Hepatocyte (in vitro differentiated cells): ENCODE measurements around the gene GRAMD1A. TPM values are rescaled to one million over a fixed set of nuclear protein-coding genes. Genes with fewer than 3 reads are reported as not detected.

ENCODE experiments used
- DNase-seq: peaks from one replicate; pipeline ENCODE4 v3.0.0-alpha.2; 2016; ENCODE audit warnings: low spot score
- H2AFZ ChIP-seq: fragments of 200-600 bp; sonication (generic); 2 replicates; pipeline ENCODE4 v1.6.0; 2016; ENCODE audit warnings: antibody characterized with exemption, mild to moderate bottlenecking
- H3K27ac ChIP-seq: fragments of 200-600 bp; sonication (generic); 2 replicates; pipeline ENCODE4 v1.5.1; 2016; ENCODE audit warnings: mild to moderate bottlenecking
- H3K27me3 ChIP-seq: fragments of 200-600 bp; sonication (generic); 2 replicates; pipeline ENCODE4 v1.6.1; 2016
- H3K36me3 ChIP-seq: fragments of 200-600 bp; sonication (generic); replicated peaks from 2 replicates; pipeline ENCODE4 v1.5.1; 2016; ENCODE audit warnings: low read depth; ENCODE audit not compliant: insufficient read depth
- H3K4me1 ChIP-seq: fragments of 200-600 bp; sonication (generic); 2 replicates; pipeline ENCODE4 v1.5.1; 2016; ENCODE audit warnings: mild to moderate bottlenecking, moderate library complexity; ENCODE audit not compliant: insufficient read depth
- H3K4me2 ChIP-seq: fragments of 200-600 bp; sonication (generic); 2 replicates; pipeline ENCODE4 v1.6.0; 2016
- H3K4me3 ChIP-seq: fragments of 200-600 bp; sonication (generic); 2 replicates; pipeline ENCODE4 v1.5.1; 2016; ENCODE audit warnings: mild to moderate bottlenecking
- H3K79me2 ChIP-seq: fragments of 200-600 bp; sonication (generic); 2 replicates; pipeline ENCODE4 v1.6.0; 2017; ENCODE audit warnings: mild to moderate bottlenecking
- H3K9me2 ChIP-seq: fragments of 200-600 bp; sonication (generic); replicated peaks from 2 replicates; pipeline ENCODE4 v1.6.0; 2017; ENCODE audit warnings: mild to moderate bottlenecking; ENCODE audit not compliant: insufficient read depth
- H3K9me3 ChIP-seq: fragments of 200-600 bp; sonication (generic); 2 replicates; pipeline ENCODE4 v1.5.1; 2016; ENCODE audit warnings: low read depth, mild to moderate bottlenecking
- H4K20me1 ChIP-seq: fragments of 200-600 bp; sonication (generic); 2 replicates; pipeline ENCODE4 v1.6.0; 2016; ENCODE audit warnings: mild to moderate bottlenecking; ENCODE audit not compliant: insufficient read depth, poor library complexity, severe bottlenecking
- EZH2 ChIP-seq: fragments of 200-600 bp; sonication (generic); IDR thresholded peaks from 2 replicates; pipeline ENCODE4 v1.6.1; 2016; ENCODE audit warnings: antibody characterized with exemption, mild to moderate bottlenecking, borderline replicate concordance
- EZH2phosphoT487 ChIP-seq: fragments of 200-600 bp; sonication (generic); IDR thresholded peaks from one replicate; pipeline ENCODE4 v1.6.1; 2018; ENCODE audit warnings: antibody characterized with exemption, mild to moderate bottlenecking, low read depth, moderate library complexity; ENCODE audit not compliant: unreplicated experiment, severe bottlenecking
- WGBS: methylation state at CpG from one replicate; pipeline ENCODE4 v1.1.6; 2016; ENCODE audit warnings: low lambda C conversion rate; ENCODE audit errors: missing lambda C conversion rate; 5-methylcytosine and 5-hydroxymethylcytosine counted together
- polyA plus RNA-seq: library from polyadenylated mRNA; unstranded; fragments of >200 nt; fragmentation: Nextera tagmentation; extraction: Ambion mirVana; gene quantifications from 2 replicates; pipeline ENCODE4 v1.2.1, GENCODE V29; 2016
- total RNA-seq: library from RNA; depleted of rRNA; stranded (reverse); fragments of >200 nt; gene quantifications from 2 replicates; pipeline ENCODE4 v1.2.3, GENCODE V29; 2014
- TF ChIP-seq, protein P1 (sequence below): fragments of 200-600 bp; sonication (generic); IDR thresholded peaks from 2 replicates; pipeline ENCODE4 v1.5.1; 2016; ENCODE audit warnings: antibody characterized with exemption, mild to moderate bottlenecking; ENCODE audit not compliant: poor library complexity

The GRAMD1A gene
- total and polyA plus RNA-seq, 2 experiments from 2014 or later: 34.8 to 92.4 TPM

GRCh38 chr19:35022460-35022859 lies 22.3 kb downstream of the GRAMD1A start:
- Histone ChIP-seq H4K20me1 (no peaks in the 10 kb centered on the region), H3K9me2 (no peaks in the 10 kb centered on the region), H3K4me1 (no peaks in the 10 kb centered on the region), H3K4me2 (no peak overlapping the region), H3K9me3 (no peaks in the 10 kb centered on the region), H3K79me2 (no peaks in the 10 kb centered on the region), H3K36me3 (no peaks in the 10 kb centered on the region), H3K27me3 (no peaks in the 10 kb centered on the region), H3K4me3 (no peak overlapping the region), H2AFZ (no peak overlapping the region), H3K27ac (no peak overlapping the region)
- 95% methylated on average over 10 of the region's 14 CpGs for WGBS
- no peak for TF ChIP-seq EZH2phosphoT487
- TF ChIP-seq, protein P1, sequence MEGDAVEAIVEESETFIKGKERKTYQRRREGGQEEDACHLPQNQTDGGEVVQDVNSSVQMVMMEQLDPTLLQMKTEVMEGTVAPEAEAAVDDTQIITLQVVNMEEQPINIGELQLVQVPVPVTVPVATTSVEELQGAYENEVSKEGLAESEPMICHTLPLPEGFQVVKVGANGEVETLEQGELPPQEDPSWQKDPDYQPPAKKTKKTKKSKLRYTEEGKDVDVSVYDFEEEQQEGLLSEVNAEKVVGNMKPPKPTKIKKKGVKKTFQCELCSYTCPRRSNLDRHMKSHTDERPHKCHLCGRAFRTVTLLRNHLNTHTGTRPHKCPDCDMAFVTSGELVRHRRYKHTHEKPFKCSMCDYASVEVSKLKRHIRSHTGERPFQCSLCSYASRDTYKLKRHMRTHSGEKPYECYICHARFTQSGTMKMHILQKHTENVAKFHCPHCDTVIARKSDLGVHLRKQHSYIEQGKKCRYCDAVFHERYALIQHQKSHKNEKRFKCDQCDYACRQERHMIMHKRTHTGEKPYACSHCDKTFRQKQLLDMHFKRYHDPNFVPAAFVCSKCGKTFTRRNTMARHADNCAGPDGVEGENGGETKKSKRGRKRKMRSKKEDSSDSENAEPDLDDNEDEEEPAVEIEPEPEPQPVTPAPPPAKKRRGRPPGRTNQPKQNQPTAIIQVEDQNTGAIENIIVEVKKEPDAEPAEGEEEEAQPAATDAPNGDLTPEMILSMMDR: no peak
- no peak for TF ChIP-seq EZH2
- DNase-seq: no peak

GRCh38 chr19:35023428-35023827 lies 23.3 kb downstream of the GRAMD1A start:
- Histone ChIP-seq H3K9me2 (no peaks in the 10 kb centered on the region), H3K36me3 (no peaks in the 10 kb centered on the region), H3K4me2 (no peak overlapping the region), H3K27ac (no peak overlapping the region), H2AFZ (no peak overlapping the region), H3K27me3 (no peaks in the 10 kb centered on the region), H3K79me2 (no peaks in the 10 kb centered on the region), H3K4me1 (no peaks in the 10 kb centered on the region), H3K4me3 (no peak overlapping the region), H4K20me1 (no peaks in the 10 kb centered on the region), H3K9me3 (no peaks in the 10 kb centered on the region)
- WGBS: 91% methylated on average over 17 of the region's 19 CpGs
- TF ChIP-seq EZH2phosphoT487: no peak
- no peak for TF ChIP-seq EZH2
- TF ChIP-seq, protein P1: no peak
- DNase-seq: no peak

DNA sequence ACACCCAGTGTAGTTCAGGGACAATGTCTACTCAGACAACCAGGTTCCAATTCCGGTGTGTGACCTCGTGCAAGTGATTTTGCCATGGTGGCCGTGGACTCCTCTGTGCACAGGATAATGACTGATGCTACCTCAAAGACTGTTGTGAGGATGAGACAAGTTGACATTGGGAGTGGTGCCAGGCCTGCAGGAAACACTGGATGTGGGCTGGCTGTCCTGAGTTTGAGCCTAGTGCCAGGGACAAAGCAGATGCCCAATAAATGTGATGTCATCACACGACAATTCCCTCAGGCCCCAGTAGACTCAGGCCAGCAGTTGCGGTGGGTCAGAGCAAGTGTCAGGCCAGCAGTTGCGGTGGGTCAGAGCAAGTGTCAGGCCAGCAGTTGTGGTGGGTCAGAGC lies 24.0 kb downstream of the GRAMD1A start:
- 98% methylated on average over 6 of the region's 6 CpGs for WGBS

More for the DNA sequence above, 24.0 kb downstream of the GRAMD1A start:
- no peaks in the 10 kb centered on the region for H3K79me2 ChIP-seq
- no peaks in the 10 kb centered on the region for H3K9me3 ChIP-seq
- no peaks in the 10 kb centered on the region for H4K20me1 ChIP-seq
- H3K9me2 ChIP-seq: no peaks in the 10 kb centered on the region
- no peaks in the 10 kb centered on the region for H3K36me3 ChIP-seq
- DNase-seq: no peak
- no peak overlapping the region for H3K4me2 ChIP-seq
- H3K4me3 ChIP-seq: no peak overlapping the region
- no peaks in the 10 kb centered on the region for H3K27me3 ChIP-seq
- H3K27ac ChIP-seq: no peak overlapping the region
- H2AFZ ChIP-seq: no peak overlapping the region
- H3K4me1 ChIP-seq: no peaks in the 10 kb centered on the region
- TF ChIP-seq, protein P1: no peak
- TF ChIP-seq EZH2 (no peak), EZH2phosphoT487 (no peak)
